ENCODE results near the gene ZBTB8B.

The ZBTB8B gene

DNA sequence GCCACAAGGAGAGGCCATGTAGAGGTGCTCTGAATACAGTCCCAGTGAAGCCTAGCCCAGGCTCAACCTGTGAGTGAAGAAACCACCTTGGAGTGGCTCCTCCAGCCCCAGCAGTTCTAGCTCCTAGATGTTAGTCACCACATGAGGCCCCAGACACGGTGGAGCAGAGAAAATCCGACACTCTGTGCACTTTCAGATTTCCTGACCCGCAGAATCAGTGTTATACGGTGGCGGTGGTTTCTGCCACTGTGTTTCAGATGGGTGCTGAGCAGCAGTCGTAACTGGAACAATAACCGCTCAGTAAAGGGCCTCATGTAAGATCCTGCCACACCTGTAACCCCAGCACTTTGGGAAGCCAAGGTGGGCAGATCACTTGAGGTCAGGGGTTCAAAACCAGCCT is 38.3 kb downstream of the ZBTB8B start:
- DNase-seq (ENCODE audit: low spot score) (no peak), FAIRE-seq (no peak)

DNA sequence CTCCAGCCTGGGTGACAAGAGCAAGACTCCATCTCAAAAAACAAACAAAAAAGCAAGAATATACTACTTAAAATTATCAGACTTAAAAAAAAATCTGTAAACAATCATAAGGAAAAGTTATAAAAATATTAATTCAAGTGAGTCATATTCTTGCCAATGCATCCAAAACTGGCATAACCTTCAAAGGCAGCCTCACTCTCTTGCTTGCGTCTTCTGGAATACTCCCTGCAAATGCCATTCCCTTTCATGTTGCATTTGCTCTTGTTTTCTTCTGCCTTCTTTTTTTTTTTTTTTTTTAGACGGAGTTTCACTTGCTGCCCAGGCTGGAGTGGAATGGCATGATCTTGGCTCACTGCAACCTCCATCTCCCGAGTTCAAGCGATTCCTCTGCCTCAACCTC is 42.1 kb downstream of the ZBTB8B start:
- no peak for DNase-seq (ENCODE audit: low spot score)
- FAIRE-seq = no peak

GRCh38 chr1:32508761-32509160 is 43.9 kb downstream of the ZBTB8B start:
- DNase-seq (ENCODE audit: low spot score) (no peak), FAIRE-seq (no peak)

DNA sequence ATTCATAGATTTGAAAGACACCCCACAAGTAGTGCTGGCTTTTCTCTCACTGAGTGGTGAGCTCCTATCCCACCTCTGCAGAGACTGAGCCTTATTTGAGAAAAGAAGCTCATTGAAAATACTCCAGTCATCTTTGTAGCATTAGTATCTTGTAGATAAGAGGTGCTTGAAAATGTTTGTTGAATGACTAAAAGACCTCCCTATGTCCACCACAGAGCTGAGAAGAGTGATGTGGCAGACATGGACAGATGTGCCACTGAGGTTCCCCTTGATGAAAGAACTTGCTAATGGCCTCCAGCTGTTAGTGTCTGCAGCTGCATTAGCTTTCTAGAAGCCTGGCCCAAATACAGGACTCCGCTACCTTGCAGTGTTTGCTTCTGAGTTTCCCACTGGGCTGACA is 45.1 kb downstream of the ZBTB8B start:
- no peak for FAIRE-seq
- no peak for DNase-seq (ENCODE audit: low spot score)
